AG08396 (cell line): Measurements from ENCODE around the gene SNRNP48.
A peak's percentile ranks its signal among the peaks of the same experiment; 100 is the strongest.

Experiments
- DNase-seq: peaks from one replicate; pipeline ENCODE4 v3.0.0; 2012; ENCODE audit warnings: low spot score, mixed read lengths

The SNRNP48 gene

DNA sequence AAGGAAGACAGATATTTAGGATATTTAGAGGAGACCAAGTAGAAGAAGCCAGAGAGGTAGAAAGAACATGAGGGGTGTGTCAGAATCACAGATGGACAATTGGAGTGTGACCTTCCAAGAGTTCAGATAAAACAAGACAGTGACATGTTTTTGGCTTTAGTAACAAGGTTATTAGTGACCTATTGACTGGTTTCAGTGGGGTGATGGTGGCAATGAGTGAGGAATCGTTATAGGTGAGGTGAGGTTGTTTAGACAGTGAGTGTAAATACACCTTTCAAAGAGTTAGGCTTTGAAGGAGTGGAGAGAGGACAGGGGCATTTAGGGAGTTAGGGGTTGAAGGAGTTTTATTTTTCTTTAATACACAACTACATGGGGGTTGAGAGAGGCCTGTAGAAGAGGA lies 3.2 kb downstream of the SNRNP48 start:
- DNase-seq = no peak

DNA sequence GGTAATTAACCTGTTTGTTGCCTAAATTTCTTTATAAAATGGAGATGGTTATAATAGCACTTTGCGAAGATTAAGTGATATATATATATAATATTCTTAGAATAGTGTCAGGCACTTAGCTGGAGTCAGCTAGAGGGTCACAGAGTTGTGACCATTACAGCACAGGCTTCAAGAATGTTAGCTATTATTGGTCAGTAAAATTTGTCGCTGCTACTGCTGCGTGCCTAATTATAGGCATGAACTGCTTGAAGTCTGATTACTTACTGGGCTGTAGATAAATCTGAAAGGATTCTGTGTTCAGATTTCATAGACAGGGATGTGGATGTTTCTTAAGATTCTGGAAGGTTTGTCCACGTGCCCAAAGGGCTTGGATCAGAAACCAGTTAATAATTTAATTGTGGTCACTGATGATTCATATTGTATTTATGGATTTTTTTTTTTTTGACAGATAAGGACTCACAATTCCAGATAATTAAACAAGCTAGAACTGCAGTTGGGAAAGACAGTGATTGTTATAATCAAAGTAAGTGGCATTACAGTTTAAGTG lies 4.7 kb downstream of the SNRNP48 start:
- DNase-seq = no peak

DNA sequence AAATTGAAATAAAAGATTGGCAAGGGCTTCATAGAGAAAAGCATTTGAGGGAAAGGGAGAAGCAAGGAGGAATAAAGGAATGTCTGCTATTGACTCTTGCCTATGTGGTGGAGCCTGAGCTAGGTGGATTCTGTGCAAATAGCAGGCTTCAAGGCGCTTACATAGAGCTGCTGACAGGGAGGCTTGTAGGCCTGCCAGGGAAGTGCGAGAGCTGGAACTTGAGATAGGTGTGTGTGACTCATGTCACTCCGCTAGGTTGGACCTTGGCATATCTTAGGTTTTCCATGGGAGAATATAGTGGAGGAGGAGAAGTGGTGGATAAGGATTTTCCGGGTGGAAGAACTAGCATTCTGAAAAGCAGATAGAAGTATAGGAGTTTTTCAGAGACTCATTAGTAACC lies 14.0 kb downstream of the SNRNP48 start:
- no peak for DNase-seq

DNA sequence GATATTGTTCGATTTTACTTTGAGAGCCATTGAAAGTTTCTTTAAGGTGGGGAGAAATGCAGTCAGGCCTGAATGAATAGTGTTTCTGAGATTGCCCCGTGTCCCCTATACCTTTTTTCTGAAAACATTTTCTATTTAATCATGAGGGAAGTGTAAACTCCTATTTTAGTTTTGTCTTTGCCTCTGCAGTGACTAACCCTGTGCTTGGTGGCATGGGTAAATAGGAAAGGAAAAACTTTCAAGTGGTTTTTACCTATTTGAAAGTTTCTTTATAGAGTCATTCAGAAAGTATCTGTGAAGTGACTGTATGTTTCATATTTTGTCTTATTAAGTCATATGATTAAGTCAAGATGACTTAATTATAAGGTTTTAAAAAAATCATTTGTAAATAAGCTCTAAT lies 14.5 kb downstream of the SNRNP48 start:
- no peak for DNase-seq

DNA sequence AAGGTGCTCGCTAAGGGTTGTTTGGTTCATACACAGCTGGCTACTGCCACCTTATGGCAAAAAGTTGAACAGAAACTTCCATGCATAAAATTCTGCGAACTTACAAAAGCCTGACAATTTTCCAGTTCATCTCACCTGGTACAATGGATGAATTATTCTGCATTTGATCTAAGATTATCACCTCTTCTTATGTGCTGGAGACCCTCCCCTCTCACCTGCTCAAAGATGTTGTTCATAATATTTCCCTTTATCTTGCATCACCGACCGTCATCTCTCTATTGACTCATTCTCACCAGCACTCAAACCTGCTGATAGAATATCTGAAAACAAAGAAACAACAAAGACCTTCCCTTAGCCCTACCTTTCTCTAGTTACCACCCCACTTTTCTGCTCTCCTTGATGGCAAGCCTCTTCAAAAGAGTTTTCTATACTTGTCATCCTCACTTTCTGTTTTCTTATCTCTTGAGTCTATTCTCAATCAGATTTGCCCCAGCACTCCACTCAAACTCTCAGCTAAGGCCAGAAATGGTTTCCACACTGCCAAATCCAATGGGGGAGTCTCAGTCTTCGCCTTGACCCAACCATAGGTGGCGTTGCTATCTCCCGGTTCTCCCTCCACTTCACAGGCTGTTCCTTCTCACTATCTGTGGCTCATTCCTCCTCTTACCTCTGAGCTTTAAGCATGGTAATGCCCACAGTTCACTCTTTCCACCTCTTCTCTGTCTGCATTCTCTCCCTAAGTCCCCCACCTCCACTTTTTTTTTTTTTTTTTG lies 25.8 kb downstream of the SNRNP48 start:
- peak; percentile 41 for DNase-seq

DNA sequence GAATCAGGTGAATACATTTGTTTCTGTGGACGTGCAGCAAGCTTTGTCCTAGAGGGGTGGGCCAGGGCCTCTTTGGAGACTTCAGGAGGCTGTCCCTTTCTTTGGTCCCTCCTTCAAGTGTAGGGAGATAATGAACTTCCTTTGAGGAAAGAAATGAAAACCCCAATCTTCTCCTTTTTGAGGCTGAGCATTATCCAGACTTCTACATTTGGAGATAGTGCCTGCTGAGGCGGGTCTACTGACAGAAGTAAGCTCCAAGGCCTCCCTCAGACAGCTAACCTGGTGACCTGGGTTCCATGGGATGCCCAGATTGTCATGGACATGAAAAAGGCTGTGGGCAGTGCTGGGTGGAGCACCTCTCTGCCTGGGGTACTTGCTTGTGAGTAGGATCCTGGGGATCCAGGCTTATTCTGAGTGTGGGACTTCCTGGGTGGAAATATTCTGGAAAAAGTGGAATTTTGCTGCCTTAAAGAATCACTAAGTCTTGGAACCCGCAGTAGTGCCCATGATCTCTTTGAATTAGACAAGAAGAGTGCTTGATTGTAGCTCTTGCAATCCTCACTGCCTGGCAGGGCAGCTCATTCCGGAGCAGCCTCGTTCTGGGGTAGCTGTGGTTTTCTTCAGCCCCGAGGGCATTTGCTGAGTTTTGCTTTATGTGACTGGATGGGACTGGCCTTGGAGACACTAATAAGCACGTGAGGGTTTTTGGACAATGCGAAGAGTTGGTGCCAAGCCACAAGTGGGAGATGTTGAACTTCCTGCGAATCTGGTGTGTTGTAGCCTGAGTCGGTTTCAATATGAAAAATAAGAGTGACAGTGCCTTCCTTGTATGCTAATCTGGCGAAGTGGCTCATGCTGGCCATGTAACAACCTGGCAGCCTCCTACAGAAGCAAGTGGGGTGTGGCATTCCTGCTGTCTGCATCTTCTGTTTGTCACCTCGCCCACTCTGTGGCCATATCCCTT lies 28.1 kb downstream of the SNRNP48 start:
- DNase-seq = peak; percentile 15

DNA sequence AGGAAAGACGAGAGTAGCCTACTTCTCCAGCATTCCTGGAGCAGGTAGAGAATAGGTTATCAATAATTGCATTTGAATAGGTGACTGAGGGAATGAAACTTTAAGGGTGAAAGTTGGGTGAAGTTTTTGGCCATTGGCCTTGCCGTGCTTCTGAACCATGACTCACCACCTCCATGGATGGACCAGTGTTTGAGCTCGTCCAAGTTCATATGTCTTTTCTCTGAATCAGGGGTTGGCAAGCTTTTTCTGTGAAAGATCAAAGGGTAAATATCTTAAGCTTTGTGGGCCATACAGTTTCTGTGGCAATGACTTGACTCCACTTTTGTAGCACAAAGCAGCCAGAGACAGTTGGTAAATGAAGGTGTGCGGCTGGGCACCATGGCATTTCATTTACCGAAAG lies 31.8 kb downstream of the SNRNP48 start:
- DNase-seq = no peak

DNA sequence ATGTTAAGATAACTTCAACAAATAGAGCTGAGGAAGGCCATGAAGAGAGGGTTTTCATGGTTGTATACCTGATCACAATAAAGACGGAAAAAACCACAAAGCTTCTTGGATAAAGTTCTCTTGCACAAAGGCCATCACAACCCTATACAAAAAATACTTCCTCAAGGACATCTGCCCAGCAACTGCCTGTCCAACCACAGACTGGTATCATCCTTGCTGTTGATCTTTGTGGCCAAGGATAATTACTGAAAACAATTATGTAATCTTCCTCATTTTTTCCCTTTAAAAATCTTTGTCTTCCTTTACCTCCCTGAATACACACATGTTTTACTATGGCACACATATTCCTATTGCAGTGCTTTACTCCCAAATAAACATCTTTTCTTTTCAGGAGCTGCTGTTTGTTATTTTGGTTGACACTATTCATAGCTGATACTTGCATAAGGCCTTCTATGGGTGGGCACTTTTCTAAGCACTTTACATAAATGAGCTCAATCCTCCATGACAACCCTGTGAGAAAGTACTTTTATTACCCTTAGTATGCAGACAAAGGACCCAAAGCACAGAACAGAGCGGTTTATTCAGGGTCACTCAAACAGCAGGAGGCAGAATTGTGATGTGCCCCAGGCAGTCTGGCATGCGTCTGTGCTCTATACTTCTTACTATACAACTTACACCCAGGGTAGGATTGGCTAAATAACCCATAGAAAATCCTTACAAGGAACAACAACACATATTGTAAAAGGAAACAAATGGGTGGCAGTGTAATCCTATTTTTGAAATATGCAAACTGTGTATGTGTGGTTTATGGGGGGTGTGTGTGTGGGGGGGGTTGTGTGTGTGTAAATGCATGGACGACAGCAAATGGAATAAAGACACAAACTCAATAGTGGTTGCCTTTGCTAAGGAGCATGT lies 35.1 kb downstream of the SNRNP48 start:
- no peak for DNase-seq

DNA sequence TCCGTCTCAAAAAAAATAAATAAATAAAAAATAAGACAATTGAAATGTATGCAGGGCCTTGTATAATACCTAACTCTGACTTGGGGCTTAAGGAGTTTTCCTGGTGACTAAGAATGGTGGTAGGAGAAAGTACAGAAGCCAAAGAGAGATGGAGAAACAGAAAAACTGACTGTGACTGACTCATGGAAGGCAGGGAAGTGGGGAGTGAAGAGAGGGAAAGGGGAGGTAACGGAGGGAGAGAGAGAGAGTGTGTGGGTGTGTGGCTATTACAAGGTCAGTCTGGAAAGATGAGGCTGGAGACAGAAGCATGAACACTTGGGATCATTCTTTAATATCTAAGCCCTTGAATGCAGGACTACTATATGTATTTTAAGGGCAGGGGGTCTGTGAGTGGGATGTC lies 38.5 kb downstream of the SNRNP48 start:
- DNase-seq = no peak

DNA sequence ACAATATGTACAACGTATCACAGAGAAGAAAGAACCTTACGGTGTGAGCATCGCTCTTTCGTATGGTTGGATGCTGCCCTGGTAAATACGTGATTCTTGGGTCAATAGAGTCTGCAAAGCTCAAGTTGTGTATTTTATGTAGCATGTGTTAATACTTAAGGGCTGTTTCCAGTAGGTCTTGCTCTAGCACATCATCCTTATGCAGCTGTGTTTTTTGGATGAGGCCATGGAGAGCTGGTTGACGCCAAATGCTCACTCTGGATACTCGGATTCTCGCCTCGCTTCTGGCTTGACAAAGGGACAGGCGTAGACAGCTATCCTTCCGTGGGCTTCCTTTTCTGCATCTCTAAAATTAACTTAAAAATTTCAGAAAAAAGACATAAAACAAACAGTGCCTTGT lies 38.9 kb downstream of the SNRNP48 start:
- no peak for DNase-seq

DNA sequence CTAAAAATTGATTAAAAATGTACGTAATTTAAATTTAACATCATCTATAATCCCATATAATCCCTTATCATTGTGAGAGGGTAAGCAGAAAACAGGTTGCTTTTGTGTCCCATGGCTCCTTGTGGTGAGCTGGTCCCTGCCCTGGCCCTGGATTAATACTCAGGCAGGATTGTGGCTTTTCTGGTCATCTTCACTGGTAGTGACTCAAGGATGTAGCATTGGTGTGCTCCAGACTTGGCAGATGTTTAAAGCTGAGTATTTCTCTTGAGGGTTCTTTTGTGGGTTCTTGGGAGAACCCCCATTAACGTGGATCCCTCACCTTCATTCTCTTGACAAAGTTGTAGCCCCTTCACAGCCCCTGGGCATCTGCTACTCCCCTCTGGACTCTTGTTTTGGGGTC lies 39.3 kb downstream of the SNRNP48 start:
- DNase-seq = no peak

DNA sequence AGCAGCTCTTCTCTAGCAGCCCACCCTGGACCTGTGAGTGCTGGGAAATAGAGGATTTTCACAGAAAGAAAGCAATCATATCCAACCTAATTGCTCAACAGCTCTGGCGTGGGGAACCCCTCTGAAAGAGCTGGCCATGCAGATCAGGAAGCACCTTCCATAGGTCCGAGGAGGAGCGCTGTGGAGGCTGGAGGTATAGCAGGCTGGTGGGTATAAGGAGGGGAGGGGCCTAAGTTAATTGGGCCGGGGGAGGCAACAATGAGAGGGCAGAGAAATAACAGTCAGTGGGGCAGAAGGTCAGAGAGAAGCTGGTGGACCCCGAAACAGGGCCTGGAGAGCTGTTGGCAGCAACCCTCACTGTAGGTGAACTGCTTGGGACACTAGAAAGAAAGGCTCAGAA lies 40.8 kb downstream of the SNRNP48 start:
- no peak for DNase-seq

DNA sequence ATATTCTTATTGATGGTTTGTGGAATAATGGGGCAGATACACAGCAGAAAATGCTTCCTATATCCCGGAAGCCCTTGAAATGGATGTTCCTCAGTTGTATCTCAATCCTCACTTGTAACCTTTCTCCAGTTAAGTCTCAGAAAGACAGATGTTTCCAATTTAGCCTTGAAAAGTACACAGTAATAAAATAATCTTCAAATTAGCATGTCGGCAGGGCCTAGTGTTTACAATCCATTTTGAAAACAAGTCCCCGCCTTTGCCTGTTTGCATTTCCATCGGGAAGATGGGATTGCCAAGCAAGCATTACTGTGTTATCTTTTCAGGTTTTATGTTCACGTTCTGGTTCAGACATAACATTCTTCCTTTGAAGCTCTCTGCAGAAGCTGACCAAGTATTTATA lies 41.5 kb downstream of the SNRNP48 start:
- no peak for DNase-seq

DNA sequence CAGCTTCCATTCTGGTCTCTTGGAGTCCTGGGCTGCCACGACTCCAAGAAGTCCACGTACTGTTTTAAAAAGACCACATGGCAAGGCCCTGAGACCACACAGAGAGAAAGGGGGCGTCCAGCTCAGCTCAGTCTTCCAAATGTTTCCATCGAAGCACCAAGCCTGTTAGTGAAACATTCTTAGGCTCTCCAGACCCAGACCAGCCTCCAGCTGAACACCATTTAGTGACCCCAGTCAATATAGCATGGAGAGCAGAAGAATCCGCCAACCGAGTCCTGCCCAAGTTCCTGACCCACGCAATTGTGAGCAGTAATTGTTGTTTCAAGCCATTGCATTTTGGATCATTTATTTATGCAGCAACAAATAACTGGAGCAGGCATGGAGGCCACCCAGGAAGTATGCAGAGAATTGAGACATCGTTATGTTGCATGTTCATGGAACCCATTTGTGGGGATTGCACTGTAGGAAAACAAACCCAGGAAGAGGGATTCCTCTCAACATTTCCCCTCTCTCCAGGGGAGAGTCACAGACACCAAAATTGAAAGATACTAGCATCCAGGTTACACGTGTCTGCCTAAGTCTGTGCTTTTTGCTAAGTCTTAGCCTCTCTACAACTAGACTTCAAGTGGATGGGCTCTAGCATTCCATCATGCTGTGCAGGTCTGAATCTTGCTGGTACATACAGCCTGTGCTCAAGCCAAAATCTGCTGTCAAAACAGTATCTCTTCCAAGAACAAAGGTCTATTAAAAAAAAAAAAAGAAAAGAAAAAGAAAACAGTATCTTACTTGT lies 42.7 kb downstream of the SNRNP48 start:
- DNase-seq = no peak

DNA sequence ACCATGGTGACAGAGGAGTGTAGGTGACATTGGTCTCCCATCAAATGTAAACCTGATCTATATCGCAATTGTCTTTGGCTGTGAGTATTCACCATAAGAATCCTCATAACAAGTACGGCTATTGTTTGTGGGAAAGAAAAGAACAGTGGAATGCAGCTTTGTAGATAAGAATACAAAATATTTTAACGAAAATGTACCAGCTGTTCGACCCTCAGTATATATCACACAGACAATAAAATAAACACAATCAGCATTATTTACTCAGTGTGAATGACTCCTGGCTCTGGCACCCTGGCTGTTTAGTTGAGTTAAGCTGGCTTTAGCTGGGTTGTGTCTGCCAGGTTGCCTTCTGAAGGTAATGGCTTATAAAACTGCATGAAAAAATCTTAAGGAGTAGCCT lies 43.4 kb downstream of the SNRNP48 start:
- no peak for DNase-seq

DNA sequence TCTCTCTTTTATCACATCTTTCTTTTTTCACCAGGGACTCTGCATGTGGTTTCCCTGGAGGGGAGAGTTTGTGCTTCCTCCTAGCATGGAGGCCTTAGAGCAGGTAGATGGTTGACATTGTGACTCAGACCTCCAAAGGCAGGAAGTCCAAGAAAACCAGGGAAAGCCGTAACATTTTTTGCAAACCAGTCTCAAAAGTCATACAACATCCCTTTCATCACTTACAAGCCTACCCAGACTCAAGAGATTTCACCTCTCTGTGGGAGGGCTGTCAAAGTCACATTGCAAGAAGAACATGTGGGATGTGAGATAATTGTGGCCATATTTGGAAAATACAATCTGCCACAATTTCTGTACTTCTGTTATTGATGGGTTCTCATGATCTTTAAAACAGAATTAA lies 46.2 kb downstream of the SNRNP48 start:
- DNase-seq = no peak

DNA sequence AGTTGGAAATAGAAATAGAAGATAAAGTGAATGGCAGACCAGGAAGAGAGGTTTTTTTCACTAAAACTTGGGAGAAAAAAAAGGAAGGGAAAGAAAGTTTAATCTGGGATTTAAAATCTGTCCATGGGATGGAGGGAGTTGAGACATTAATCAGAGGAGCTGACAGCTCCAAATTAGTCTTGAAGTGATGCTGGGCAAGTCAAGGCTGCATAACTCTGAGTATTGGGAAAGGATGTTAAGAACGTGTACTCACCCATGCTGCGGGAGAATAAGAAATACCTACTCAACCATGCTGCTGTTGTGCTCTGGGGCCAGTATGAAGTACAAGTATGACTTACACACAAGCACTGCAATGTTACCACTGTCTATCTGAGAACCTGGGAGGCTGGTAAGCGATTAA lies 47.5 kb downstream of the SNRNP48 start:
- DNase-seq = no peak

DNA sequence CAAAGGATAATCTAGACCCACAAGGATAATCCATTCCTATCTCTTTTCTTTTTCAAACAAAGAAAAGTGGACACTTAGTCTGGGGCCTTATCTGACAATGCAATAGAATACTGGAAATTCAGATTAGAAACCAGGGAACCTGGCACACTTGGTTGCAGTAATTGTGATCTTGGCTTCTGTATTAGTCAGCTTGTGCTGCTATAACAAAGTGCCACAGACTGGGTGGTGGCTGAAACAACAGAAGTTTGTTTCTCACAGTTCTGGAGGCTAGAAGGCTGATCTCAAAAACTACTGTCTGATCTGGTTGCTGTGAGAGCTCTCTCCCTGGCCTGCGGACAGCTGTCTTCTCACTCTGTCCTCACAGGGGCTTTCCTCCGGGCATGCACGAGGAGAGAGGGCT lies 49.4 kb downstream of the SNRNP48 start:
- no peak for DNase-seq

DNA sequence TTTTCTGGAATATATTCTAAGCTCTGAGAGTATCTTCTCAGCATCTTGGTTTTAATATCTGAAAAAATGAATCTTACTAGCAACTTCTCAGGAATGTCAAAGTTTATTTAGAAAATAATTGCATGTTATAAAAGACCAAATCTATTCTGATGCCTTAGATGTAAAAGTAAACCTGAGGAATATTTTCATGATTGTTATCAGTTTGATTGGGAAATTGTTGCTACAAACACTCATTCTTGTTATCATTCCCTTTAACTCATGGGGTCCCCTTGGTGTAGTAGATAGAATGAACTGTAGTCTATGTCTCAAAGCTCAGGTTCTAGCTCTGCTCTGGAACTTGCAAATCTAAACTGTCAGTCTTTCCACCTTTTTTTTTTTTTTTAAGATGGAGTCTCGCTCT lies 50.0 kb downstream of the SNRNP48 start:
- no peak for DNase-seq

DNA sequence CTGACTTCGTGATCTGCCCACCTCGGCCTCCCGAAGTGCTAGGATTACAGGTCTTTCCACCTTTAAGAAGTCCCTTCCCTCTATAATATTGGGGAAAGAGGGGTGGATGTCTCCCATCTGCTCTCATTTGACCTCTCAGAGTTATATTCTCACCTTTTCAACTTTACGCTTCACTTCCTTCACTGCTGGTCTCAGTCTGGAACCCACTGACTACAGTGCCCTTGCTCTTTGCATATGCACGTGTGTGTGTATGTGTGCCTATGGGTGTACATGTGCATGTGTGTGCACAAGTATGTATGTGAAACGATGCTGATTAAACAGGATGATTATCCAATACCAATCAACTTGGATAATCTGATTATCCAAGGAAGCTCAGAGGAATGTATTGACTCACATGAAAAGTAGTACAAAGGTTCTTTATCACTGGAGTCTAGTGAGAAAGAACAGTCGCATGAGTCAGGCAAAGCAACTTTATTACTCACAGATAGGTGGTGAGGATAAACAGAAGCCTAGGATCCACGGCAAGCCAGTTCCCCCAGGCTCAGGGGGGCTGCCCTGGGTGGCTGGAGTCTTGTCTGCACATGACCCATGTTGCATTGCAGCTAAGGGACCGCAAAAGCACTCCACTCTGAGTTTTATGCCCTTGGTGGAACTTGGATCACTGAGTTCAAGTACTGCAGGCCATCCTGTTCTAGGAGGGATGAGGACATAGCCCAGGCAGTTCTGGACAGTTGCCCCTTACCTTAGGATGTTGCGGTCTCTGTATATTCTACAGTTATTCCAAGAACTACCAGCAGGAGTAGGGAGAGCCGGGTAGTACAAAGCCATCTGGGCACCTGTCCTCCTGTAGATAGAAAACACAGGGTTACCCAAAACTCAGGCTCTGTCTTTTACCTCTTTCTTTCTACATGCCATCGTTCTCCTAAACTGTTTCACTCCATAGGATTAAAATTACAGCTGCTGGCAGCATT lies 50.9 kb downstream of the SNRNP48 start:
- DNase-seq = peak; percentile 22
